ENCODE measurements around the gene OR8H2.
"Not testable (repeated sequence)": the region's sequence is repeated elsewhere in the genome, so short reads cannot be mapped to it uniquely, and the experiment has no call there.

GRCh38 chr11:56058260-56058780 is 45.2 kb upstream of the OR8H2 start:
- TF ChIP-seq SMC3 (IDR thresholded peaks at IDR 0.05; ENCODE audit: borderline replicate concordance, low read length); POLR2AphosphoS5 (IDR thresholded peaks at IDR 0.05; ENCODE audit: low read length); RAD21 (IDR thresholded peaks at IDR 0.05; ENCODE audit: insufficient read depth, low read depth, low read length); CTCF (IDR thresholded peaks at IDR 0.05 in 2 of 3, conservative IDR thresholded peaks at IDR 0.05 in 1 of 3; ENCODE audit: control insufficient read depth in 2 of 3, extremely low read depth in 1 of 3, insufficient read depth in 1 of 3, low read depth in 3 of 3, low read length in 3 of 3); GABPA (IDR thresholded peaks at IDR 0.05; ENCODE audit: low read depth); TCF3 (IDR thresholded peaks at IDR 0.05; ENCODE audit: borderline replicate concordance, insufficient read depth, low read depth, low read length); CHD4 (IDR thresholded peaks at IDR 0.05); JUNB (IDR thresholded peaks at IDR 0.05); SREBF2 (IDR thresholded peaks at IDR 0.05; ENCODE audit: low read length); PML (IDR thresholded peaks at IDR 0.05; ENCODE audit: low read length): not testable (repeated sequence)
